Tongue (tissue), 2 donors: ENCODE results near the gene STYK1. TPM values are rescaled to one million over a fixed set of nuclear protein-coding genes. Genes with fewer than 3 reads are reported as not detected.
A peak's percentile ranks its signal among the peaks of the same experiment; 100 is the strongest.
"Not testable (repeated sequence)": the region's sequence is repeated elsewhere in the genome, so short reads cannot be mapped to it uniquely, and the experiment has no call there.

Experiments
- DNase-seq: peaks from one replicate; pipeline ENCODE4 v3.0.0-alpha.2; 2015
- total RNA-seq: library from RNA; depleted of rRNA; stranded (reverse); fragments of >200 nt; gene quantifications from one replicate; pipeline ENCODE4 v1.2.3, GENCODE V29; 2014

STYK1 gene
- total RNA-seq, 1 donor from 2014 or later = 1.7 TPM

GRCh38 chr12:10688042-10688441 is 14.2 kb upstream of the STYK1 start:
- DNase-seq = no peak

GRCh38 chr12:10672231-10672868 is 1.5 kb downstream of the STYK1 start:
- no peak for DNase-seq

- no peak for DNase-seq
Measured at GRCh38 chr12:10669533-10669932, 4.3 kb downstream of the STYK1 start.

- no peak for DNase-seq
Measured at GRCh38 chr12:10668526-10668925, 5.3 kb downstream of the STYK1 start.

GRCh38 chr12:10667581-10667980 is 6.3 kb downstream of the STYK1 start:
- DNase-seq = no peak

GRCh38 chr12:10664499-10664898 is 9.4 kb downstream of the STYK1 start:
- DNase-seq = no peak

- DNase-seq = no peak
Measured at GRCh38 chr12:10663869-10664268, 10.0 kb downstream of the STYK1 start.

GRCh38 chr12:10661338-10661737 is 12.5 kb downstream of the STYK1 start:
- DNase-seq = no peak

GRCh38 chr12:10654003-10654402 is 19.8 kb downstream of the STYK1 start:
- no peak for DNase-seq

- DNase-seq = no peak
Measured at GRCh38 chr12:10652192-10652591, 21.7 kb downstream of the STYK1 start.

GRCh38 chr12:10646576-10646975 is 27.3 kb downstream of the STYK1 start:
- DNase-seq = not testable (repeated sequence)

- no peak for DNase-seq
Measured at GRCh38 chr12:10645910-10646309, 27.9 kb downstream of the STYK1 start.

- DNase-seq = no peak
Measured at GRCh38 chr12:10641735-10642500, 31.9 kb downstream of the STYK1 start.

GRCh38 chr12:10638728-10639127 is 35.1 kb downstream of the STYK1 start:
- DNase-seq = no peak

- peak; percentile 48 for DNase-seq
Measured at GRCh38 chr12:10636611-10637010, 37.2 kb downstream of the STYK1 start.

GRCh38 chr12:10636124-10636523 is 37.7 kb downstream of the STYK1 start:
- DNase-seq = no peak

- DNase-seq = no peak
Measured at GRCh38 chr12:10635306-10635705, 38.5 kb downstream of the STYK1 start.

- no peak for DNase-seq
Measured at GRCh38 chr12:10634427-10634826, 39.4 kb downstream of the STYK1 start.

- DNase-seq = no peak
Measured at GRCh38 chr12:10633541-10633940, 40.3 kb downstream of the STYK1 start.

- DNase-seq = no peak
Measured at GRCh38 chr12:10632226-10632625, 41.6 kb downstream of the STYK1 start.

GRCh38 chr12:10624605-10625004 is 49.2 kb downstream of the STYK1 start:
- peak; percentile 68 for DNase-seq

- no peak for DNase-seq
Measured at GRCh38 chr12:10623131-10623530, 50.7 kb downstream of the STYK1 start.

GRCh38 chr12:10621278-10621677 is 52.6 kb downstream of the STYK1 start:
- no peak for DNase-seq
